ENCODE data around the gene SLC9A2. TPM values are rescaled to one million over a fixed set of nuclear protein-coding genes. Genes with fewer than 3 reads are reported as not detected.

SLC9A2 gene
- total RNA-seq, 1 donor from 2014 or later: not detected

- no peak for ATAC-seq
- DNase-seq (ENCODE audit: low spot score): no peak
Observed at GRCh38 chr2:102724016-102724490, 104.7 kb downstream of the SLC9A2 start.

DNA sequence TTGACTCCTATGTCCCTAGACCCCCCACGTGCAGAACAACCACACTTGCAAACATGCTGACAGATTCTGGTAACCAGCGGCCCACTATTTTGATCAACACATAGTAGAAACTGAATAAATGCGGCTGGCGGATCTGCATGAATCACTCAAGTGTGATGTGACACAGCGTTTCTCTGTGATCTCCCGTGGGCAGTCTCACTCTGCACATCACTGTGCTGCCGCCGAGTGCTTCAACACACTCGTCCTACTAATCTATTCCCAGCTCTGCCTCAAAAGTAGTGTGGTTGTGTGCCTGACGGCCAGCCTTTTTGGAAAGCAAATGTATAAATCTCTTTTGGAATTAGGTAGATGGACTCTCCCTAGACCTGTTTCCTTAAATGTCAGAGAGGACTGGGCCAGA is 105.2 kb downstream of the SLC9A2 start:
- DNase-seq (ENCODE audit: low spot score) (no peak), ATAC-seq (no peak)

DNA sequence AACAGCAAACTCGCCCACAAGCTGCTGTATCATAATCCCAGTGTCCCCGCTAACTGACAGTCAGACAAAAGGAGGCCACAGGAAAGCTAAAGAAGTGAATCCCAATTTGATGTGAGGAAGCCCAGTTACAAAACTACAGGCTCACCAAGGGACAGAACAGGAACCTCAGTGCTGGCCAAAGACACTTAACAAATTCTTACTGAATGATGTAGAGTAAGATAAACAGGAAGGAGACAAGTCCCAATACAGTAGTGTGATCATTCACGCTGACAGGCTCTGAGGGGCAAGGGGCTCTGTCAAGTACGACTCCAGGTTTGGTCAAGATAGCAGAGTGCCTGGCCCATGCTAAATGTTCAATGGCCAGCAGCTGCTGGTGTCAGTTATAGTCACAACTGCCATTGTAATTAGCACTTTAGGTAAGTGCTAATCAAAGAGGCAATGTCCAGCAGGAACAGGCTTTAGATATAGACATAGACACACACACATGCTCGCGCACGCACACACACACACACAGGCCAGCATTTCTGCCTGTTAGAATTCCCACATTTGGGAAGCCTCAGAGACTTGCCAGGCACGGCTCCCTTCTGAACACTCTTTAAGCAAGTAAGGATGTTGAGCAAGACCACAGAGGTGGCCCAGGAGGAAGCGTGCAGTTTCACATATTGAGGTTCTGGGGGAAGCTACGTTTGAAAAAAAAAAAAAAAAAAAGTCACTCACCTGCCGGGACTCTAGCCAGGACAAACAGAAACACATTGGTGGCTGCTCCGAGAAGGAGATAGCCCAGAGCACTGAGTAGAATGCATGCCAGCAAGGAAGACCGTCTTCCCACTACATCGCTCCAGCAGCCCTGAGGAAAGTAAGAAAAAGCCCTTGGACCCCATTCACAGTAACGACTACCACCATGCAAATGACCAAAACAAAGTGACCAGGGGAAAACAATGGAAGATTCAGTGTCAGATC is 107.1 kb downstream of the SLC9A2 start:
- ATAC-seq: peak; percentile 43
- no peak for DNase-seq (ENCODE audit: low spot score)

DNA sequence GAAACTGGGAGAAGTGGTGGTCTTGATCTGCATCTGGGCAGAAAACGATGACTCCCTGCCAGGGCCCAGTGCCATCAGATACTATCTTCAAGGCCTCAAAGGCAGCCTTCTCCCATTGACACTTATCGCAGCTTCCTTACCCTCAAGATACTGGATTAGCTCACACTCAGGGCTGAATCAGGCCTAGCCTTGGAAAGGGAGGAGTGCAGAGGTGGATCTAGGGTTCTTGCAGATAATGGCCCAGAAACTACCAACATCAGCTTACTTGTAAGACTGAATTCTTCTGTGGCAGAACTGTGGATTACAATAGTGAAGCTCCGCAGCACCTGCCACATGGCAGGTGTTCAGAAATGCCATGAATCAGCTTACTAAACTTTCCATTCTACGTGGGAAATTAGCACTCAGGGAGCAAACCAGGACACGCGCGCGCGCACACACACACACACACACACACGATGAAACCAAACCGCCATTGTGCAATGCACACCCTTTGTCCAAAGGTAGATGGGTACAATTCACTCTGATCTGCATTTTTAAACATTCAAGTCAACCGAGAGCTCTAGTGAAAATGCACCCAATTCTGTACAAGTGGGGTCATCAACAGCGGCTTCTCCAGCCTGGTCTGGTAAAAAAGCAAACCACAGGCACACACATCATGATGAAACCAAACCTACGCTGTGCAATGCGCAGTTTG is 116.2 kb downstream of the SLC9A2 start:
- DNase-seq (ENCODE audit: low spot score) (peak; percentile 85), ATAC-seq (peak; percentile 79)

DNA sequence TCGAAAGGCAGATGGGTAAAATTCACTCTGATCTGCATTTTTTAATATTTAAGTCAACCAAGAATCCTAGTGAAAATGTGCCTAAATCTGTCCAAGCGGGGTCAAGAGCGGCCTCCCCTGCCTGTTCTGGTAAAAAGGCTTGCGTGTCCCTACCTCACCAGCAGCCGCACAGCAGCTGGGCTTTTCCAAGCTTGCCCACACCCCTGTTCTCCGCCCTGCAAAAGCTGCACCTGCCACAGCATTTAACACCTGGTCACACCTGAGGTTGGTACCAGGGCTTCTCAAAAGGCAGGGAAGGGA is 116.7 kb downstream of the SLC9A2 start:
- ATAC-seq (peak; percentile 55), DNase-seq (ENCODE audit: low spot score) (peak; percentile 53)

- peak; percentile 91 for DNase-seq (ENCODE audit: low spot score)
- peak; percentile 91 for ATAC-seq
Observed at GRCh38 chr2:102736410-102737409, 117.4 kb downstream of the SLC9A2 start.

DNA sequence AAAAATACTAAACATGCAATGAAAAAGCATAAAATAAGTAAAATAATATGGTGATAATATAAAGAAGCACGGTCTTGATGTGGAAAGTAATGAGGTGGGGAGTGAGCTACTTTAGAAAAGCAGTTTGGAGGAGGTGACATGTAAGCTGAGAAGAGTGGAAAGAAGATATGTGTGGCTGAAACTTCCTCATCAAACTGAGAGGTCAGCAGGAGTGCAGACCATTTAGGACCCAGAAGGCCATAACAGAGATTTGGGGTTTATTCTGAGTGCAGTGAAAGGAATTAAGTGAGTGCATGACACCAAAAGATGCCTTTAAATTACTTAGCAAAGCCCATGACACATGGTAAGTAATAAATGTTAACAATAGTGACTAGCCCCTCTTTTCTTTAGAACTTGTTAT is 118.1 kb downstream of the SLC9A2 start:
- no peak for ATAC-seq
- no peak for DNase-seq (ENCODE audit: low spot score)

GRCh38 chr2:102743259-102743658 is 123.9 kb downstream of the SLC9A2 start:
- ATAC-seq: no peak
- DNase-seq (ENCODE audit: low spot score): no peak

GRCh38 chr2:102748107-102748506 is 128.8 kb downstream of the SLC9A2 start:
- ATAC-seq: no peak
- no peak for DNase-seq (ENCODE audit: low spot score)

- DNase-seq (ENCODE audit: low spot score): no peak
- no peak for ATAC-seq
Observed at GRCh38 chr2:102749938-102750337, 130.6 kb downstream of the SLC9A2 start.

GRCh38 chr2:102753563-102754159 is 134.3 kb downstream of the SLC9A2 start:
- no peak for DNase-seq (ENCODE audit: low spot score)
- ATAC-seq: peak; percentile 84

GRCh38 chr2:102754456-102755145 is 135.2 kb downstream of the SLC9A2 start:
- ATAC-seq: no peak

DNA sequence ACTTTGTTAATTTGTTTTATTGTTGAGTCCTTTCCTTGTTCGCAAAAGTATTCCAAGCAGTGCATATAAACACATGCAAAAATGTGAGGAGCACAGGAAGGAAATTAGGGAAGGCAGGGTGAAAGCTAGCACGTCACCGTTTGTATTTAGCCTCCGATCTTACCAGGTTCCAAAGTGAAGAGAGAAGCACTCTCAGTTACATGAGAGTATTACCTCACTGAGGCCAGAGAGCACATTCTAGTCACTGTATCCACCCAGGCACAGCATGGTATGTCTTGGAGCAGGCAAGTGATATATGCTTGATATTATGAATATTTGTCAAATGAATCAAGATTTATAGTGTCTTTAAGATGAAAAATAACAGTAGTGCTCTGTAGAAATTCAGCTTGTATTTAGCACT is 135.9 kb downstream of the SLC9A2 start:
- peak; percentile 81 for ATAC-seq

More at GRCh38 chr2:102754456-102755145, 135.2 kb downstream of the SLC9A2 start:
- DNase-seq (ENCODE audit: low spot score): no peak

GRCh38 chr2:102758439-102758838 is 139.1 kb downstream of the SLC9A2 start:
- DNase-seq (ENCODE audit: low spot score): no peak
- ATAC-seq: peak; percentile 77

More for the DNA sequence above, 135.9 kb downstream of the SLC9A2 start:
- no peak for DNase-seq (ENCODE audit: low spot score)

Other genes starting within 250 kb of the SLC9A2 start
- 0.45 TPM for gene IL18RAP, start 196.4 kb upstream of the SLC9A2 start, total RNA-seq
- gene SLC9A4, start 146.3 kb upstream of the SLC9A2 start, total RNA-seq: not detected
- gene TMEM182, start 142.5 kb downstream of the SLC9A2 start, total RNA-seq: 1.6 TPM

Measured in left lobe of liver (tissue), 2 donors.